ENCODE measurements around the gene GPR78. TPM values are rescaled to one million over a fixed set of nuclear protein-coding genes. Genes with fewer than 3 reads are reported as not detected.
A peak's percentile ranks its signal among the peaks of the same experiment; 100 is the strongest.

The GPR78 gene
- total RNA-seq, 1 experiment from 2014 or later: 0.07 TPM

- no peak for DNase-seq (ENCODE audit: low read depth)
Observed at GRCh38 chr4:8586246-8586645, 6.1 kb downstream of the GPR78 start.

DNA sequence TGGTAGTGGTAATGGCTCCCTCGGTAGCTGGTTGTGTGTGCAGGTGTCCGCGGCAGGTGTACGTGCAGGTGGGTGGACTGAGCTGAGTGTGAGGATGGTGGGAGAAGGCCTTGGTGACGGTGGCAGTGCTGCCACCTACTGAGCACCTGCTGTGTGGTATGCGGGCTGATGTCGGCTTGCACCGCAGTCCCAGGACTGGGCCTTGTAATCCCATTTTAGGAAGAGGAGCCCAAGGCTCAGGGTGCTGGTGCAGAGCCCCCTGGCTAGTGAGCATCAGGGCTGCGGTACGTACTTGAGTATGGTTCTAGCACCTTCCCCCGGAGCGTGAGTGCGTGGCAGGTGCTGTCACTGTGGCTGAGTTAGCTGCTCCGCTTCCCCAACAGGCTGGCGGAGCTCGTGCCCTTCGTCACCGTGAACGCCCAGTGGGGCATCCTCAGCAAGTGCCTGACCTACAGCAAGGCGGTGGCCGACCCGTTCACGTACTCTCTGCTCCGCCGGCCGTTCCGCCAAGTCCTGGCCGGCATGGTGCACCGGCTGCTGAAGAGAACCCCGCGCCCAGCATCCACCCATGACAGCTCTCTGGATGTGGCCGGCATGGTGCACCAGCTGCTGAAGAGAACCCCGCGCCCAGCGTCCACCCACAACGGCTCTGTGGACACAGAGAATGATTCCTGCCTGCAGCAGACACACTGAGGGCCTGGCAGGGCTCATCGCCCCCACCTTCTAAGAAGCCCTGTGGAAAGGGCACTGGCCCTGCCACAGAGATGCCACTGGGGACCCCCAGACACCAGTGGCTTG, 6.7 kb downstream of the GPR78 start:
- DNase-seq (ENCODE audit: low read depth): no peak

DNA sequence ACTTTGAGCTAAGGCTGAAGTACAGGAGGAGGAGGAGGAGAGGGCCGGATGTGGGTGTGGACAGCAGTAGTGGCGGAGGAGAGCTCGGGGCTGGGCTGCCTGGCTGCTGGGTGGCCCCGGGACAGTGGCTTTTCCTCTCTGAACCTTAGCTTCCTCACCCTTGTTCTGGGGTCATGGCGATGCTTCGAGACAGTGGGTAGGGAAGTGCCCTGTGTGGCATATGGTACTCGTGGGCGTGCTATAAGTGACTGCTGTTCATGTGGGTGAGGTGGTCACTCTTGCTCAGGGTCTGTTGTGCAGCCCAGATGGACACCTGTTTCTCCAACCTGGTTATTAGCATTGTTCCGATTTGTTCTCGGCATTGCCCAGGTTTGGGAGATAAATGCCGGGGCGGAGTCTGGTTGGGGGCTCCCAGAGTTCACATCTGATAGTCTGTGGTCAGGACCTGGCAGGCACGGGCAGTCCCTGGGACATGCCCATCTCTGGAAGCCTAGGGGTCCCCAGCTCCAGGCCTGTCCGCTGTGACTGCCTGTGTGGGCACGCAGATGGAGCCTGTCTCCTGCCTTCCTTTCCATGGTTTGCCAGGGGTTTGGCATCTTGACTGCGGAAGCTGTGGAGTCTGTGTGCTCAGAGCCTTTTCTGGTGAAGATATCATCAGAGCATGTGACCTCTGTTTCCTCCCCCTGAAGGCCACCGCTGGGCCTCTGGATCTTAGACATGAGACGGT, 7.4 kb downstream of the GPR78 start:
- no peak for DNase-seq (ENCODE audit: low read depth)

GRCh38 chr4:8588196-8588470, 7.9 kb downstream of the GPR78 start:
- no peak for DNase-seq (ENCODE audit: low read depth)

- no peak for DNase-seq (ENCODE audit: low read depth)
Observed at GRCh38 chr4:8589336-8589735, 9.1 kb downstream of the GPR78 start.

DNA sequence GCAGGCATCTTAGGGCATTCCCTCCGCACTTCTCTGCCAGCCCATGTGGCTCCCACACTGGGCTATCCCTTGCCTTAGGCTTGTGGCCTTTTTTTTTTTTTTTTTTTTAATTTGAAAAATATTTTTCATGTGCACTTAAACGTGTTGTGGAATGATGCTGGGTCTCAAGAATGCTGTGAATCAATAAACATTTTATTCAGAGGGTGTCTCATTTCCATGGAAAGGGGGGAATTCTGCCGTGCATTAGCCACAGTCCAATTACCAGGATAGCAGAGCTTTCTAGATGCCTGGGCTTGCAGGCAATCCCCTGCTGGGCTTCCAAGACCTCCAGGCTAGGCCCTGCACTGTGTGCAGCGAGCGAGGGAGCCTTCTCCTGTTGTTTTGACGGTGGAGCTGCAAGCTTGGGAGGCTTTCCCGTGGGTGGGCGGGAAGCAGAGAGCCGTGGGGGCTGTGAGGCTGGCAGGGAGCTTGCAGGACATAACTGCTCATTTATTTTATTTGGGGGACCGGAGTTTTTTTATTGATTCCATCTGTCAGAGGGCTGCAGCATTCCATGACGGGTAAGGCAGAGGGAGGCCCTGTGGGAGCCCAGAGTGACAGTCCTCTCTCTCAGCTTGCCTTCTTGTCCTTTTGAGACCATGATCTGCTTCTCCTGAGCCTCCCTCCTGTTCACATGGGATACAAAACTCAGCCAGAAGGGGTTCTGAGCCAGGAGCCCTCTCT, 9.8 kb downstream of the GPR78 start:
- DNase-seq (ENCODE audit: low read depth): peak; percentile 69

DNA sequence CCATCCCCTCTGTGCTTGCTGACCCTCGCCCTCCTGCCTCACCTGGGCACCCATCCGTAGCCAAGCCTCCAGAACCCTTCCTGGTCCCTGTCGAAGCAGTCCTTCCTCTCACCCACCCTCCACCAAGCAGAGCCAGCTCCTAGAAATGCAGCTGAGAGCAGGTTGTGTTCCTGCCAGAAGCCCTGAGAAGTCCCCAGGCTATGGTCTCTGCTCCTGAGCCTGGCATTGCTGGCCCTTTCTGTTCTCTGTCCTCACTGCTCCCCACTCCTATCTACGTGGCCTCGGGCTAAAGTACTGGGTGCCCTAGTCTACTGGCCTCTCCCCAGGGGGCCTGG, 10.3 kb downstream of the GPR78 start:
- DNase-seq (ENCODE audit: low read depth): peak; percentile 32

GRCh38 chr4:8591114-8591513, 10.9 kb downstream of the GPR78 start:
- no peak for DNase-seq (ENCODE audit: low read depth)

GRCh38 chr4:8591626-8592365, 11.6 kb downstream of the GPR78 start:
- no peak for DNase-seq (ENCODE audit: low read depth)

GRCh38 chr4:8592366-8593263, 12.4 kb downstream of the GPR78 start, which contains the start of gene CPZ:
CPZ (plus strand) TSS chr4:8592765; CDS start chr4:8592834, 69 bp downstream.
- peak; percentile 67 for DNase-seq (ENCODE audit: low read depth)

DNA sequence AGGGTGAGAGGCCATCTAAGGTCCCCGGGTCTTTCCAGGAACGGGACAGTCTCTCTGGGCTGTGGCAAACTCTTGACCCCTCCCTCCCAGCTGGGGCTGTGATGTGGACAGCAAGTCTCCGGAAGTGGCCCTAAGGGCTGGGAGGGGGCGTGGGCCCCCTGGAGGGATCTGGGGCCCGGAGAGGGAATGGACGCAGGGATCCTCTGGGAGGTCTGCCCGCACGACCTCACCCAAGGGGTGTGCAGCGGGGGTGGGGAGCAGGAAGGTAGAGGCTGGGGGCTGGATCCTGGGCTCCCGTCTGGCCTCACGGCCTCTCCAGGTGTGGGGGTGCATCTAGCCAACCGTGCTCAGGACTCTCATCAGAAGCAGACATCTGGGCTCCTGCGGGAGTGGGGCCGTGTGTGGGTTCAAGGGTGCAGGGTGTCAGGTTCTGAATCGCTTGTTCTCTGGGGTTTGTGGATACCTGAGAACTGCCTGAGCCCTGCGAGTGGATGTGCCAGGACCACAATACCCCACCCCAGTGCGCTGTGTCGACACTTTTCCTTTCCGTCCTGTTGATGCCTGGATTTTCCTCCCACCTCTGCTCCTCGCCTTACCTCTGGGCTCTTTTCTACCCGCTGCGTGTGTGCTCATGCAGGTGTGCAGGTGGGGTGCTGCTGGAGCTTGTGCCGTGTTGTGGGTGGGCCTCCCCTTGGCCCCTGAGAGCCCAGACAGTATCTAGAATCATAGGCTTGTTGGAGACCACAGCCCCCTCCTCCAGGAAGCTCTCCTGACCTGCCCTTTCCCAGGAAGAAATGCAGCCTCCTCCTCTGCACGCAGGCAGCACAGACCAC, 13.3 kb downstream of the GPR78 start:
- peak; percentile 25 for DNase-seq (ENCODE audit: low read depth)

DNA sequence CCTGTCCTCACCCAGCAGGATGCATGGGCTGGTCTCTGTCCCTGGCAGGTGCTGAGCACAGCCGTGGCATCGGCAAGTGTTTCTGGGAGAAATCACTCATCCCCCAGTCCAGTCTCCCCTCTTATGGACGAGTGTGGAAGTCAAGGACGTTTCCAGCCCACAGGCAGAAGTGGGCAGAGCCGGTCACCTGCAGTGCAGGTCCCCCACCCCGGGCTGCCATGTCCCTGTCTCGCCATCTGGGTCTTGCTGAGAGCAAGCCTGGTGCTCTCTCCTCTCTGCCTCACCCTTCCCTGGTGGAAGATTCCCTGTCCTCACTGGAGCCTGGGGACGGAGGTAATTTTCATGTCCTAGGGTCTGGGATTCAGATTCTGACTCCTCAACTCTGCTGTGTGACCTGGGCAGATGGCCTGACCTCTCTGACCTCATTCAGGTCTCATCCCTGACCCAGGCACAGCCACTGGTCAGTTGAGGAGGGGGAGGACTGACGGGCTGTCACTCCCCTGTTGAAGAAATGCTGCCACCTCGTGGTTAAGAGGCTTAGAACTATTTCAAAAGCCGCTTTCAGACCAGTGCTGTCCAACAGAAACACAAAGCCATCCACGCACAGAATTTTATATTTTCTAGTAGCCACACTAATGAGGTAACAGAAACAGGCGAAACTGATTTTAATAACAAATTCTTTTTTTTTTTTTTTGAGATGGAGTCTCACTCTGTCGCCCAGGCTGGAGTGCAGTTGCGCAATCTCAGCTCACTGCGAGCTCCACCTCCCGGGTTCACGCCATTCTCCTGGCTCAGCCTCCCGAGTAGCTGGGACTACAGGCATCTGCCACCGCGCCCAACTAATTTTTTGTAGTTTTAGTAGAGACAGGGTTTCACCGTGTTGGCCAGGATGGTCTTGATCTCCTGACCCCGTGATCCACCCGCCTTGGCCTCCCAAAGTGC, 14.2 kb downstream of the GPR78 start:
- peak; percentile 78 for DNase-seq (ENCODE audit: low read depth)

DNA sequence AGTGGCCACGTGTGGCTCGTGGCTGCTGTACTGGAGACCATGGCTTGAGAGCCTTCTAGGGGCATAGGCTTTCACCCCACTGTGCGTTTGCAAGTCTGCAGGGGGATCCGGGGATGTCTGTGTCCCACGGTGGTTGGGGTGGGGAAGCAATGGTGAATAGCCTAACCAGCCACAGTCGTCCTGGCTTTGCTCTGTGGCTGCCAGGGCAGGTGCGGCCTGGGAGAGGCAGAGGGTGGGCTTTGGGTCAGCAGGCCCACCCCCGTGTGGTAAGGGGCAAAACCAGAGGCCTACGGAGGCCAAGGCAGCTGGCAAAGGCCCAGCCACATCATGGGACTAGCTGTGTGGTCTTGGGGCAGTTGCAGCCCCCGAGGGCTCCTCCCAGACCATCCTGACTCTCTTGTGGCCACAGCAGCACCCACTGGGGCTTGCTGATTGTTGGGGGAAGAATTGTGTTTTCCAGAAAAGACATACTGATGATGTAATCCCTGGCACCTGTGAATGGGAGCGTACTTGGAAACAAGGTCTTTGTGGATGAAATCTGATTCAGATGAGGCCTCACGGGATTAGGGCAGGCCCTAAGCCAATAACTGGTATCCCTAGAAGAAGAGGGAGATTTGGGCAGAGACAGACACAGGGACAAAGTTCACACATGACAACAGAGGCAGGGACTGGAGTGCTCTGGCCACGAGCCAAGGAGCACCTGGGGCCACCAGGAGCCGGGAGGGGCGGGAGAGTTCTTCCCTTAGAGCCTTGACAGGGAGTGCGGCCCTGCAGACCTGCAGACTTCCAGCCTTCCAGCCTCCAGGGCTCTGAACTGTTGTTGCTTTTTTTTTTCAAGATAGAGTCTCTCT, 15.3 kb downstream of the GPR78 start:
- DNase-seq (ENCODE audit: low read depth): no peak

DNA sequence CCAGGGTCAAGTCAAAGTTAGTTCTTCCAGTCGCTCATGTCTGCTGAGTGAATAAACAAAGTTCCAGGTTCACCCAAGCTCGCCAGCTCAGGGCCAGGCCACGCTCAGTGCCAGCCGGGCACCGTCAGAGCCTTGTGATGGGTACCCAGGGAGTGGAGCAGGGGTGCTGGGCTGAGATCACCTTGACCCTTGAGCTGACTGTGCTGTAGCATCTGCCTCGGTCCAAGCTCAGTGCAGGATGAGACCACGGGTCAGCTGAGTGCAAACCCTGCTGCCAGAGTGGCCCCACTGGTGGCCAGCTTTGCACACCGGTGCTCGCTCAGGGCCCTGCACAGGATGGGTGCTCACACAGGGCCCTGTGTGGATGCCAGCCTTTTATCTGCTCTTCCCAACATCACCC, 16.7 kb downstream of the GPR78 start:
- no peak for DNase-seq (ENCODE audit: low read depth)

GRCh38 chr4:8597319-8597718, 17.1 kb downstream of the GPR78 start:
- DNase-seq (ENCODE audit: low read depth): no peak

- no peak for DNase-seq (ENCODE audit: low read depth)
Observed at GRCh38 chr4:8597791-8598190, 17.6 kb downstream of the GPR78 start.

DNA sequence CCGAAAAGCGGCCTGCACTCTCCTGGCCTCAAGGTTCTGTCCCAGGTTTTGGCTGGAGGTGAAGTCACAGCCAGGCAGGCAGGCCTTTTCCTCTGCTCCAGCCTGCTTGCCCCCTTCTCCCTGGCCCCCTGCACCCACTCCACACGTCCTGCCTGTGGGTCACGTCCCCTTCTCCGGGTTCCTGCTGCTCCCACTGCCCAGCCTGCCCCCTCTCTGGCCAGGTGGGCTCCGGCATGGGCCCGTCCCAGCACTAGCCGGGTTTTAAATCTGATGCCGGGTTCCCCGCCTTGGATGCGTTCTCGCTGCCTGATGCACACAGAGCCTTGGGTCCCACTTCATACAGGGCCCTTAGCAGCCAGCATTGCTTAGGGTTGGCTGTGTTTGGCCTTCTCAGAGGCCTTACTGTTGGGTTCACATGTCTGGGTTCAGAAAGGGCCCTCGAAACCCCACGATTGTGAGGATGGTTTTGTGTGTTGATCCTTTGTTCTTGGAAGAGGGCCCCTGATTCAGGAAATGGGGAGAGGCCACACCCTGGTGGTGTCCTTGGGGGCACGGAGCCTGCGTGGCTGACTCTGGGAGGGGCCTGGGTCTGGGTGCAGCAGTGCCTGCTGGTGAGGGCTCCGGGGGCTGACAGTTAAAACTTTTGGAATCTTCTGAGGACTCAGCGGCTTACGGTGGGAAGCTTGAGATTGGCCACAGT, 18.3 kb downstream of the GPR78 start:
- no peak for DNase-seq (ENCODE audit: low read depth)

GRCh38 chr4:8599091-8599460, 18.9 kb downstream of the GPR78 start:
- DNase-seq (ENCODE audit: low read depth): no peak

All from M059J (cell line).